Measurements from ENCODE around the gene PRDX5. TPM values are rescaled to one million over a fixed set of nuclear protein-coding genes. Genes with fewer than 3 reads are reported as not detected.

Gene PRDX5
- total RNA-seq, 1 experiment from 2014 or later, result 267 TPM

DNA sequence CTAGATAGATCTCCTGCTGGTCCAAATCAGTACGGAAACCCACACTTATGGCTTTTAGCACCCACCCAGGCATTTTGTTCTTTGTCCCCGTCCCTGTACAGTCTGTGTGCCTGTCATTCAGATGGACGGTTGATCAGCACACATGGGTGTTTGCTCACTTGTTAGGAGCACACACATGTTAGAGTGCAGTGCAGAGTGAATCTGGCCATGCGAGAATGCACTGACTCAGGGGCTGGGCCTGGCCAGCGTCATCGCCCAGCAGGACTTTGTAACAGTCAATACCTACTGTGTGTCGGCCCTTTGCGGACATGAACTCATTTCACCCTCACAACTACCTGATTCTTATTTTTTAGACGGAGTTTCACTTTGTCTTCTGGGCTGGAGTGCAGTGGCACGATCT is 44.4 kb downstream of the PRDX5 start:
- RAD21 ChIA-PET (ENCODE audit: low non-redundant PET in 1 of 2, low total read pairs in 2 of 2, uncharacterized antibody in 2 of 2, unreplicated experiment in 2 of 2), result no interaction called here
- no peak for ATAC-seq

More for the DNA sequence above, 44.4 kb downstream of the PRDX5 start:
- no peak overlapping the region for H3K4me2 ChIP-seq (ENCODE audit: low read length)
- CTCF ChIA-PET, result no interaction called here
- H2AFZ ChIP-seq (ENCODE audit: low read depth, low read length, poor library complexity, severe bottlenecking), result no peak overlapping the region
- peaks cover 18 to 34% of the 10 kb centered on the region in 2 experiments for H3K4me1 ChIP-seq (ENCODE audit: control insufficient read depth in 1 of 2, insufficient read depth in 2 of 2, low read length in 2 of 2)
- no TSS peak for BruUV-seq (replicated peaks)
- no peaks in the 10 kb centered on the region for H3K9me3 ChIP-seq (ENCODE audit: control insufficient read depth in 1 of 2, insufficient read depth in 1 of 2, low read depth in 1 of 2, low read length in 2 of 2)
- DNase-seq (ENCODE audit: low read depth, low spot score), result no peak
- intact Hi-C loops (cut with micrococcal nuclease), result no loop called here
- no peak overlapping the region for H3K27ac ChIP-seq (ENCODE audit: low read depth, low read length)
- H3K27me3 ChIP-seq (ENCODE audit: insufficient read depth, low read length), result no peaks in the 10 kb centered on the region
- POLR2A ChIA-PET, result interaction anchor here (1.0 kb wide), 1 partner anchor 10 kb away, joined by 4 read pairs; no protein-coding TSS in a partner anchor
- H3K36me3 ChIP-seq (ENCODE audit: control insufficient read depth in 1 of 2, insufficient read depth in 2 of 2, low read length in 2 of 2), result peaks cover 15 to 55% of the 10 kb centered on the region in 2 experiments
- peaks cover 35% of the 10 kb centered on the region; the same call in 1 of the 2 replicates for H3K79me2 ChIP-seq (ENCODE audit: insufficient read depth, low read length)
- no peak overlapping the region for H3K9ac ChIP-seq (ENCODE audit: low read length)
- no peaks in the 10 kb centered on the region for H3K9me2 ChIP-seq (ENCODE audit: insufficient read depth)
- TF ChIP-seq ZNF274 (IDR thresholded peaks at IDR 0.05; ENCODE audit: low read depth, low read length) (no peak), POLR2AphosphoS5 (IDR thresholded peaks at IDR 0.05; ENCODE audit: low read depth, low read length) (no peak), YY1 (IDR thresholded peaks at IDR 0.05; ENCODE audit: extremely low read depth, insufficient replicate concordance, low read depth, low read length) (no peak), CEBPB (IDR thresholded peaks at IDR 0.05; ENCODE audit: low read depth) (no peak), RAD21 (IDR thresholded peaks at IDR 0.05; ENCODE audit: low read depth) (no peak), EZH2 (IDR thresholded peaks at IDR 0.05) (no peak), ELF1 (IDR thresholded peaks at IDR 0.05; ENCODE audit: borderline replicate concordance, low read depth) (no peak), EGR1 (IDR thresholded peaks at IDR 0.05; ENCODE audit: low read depth) (no peak), EZH2phosphoT487 (IDR thresholded peaks at IDR 0.05; ENCODE audit: borderline replicate concordance) (no peak), JUND (IDR thresholded peaks at IDR 0.05) (no peak), CBX3 (IDR thresholded peaks at IDR 0.05; ENCODE audit: low read depth) (no peak), MAX (IDR thresholded peaks at IDR 0.05) (no peak)
- TF ChIP-seq, protein P1, sequence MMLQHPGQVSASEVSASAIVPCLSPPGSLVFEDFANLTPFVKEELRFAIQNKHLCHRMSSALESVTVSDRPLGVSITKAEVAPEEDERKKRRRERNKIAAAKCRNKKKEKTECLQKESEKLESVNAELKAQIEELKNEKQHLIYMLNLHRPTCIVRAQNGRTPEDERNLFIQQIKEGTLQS (IDR thresholded peaks at IDR 0.05), result no peak
- TF ChIP-seq, protein P2, sequence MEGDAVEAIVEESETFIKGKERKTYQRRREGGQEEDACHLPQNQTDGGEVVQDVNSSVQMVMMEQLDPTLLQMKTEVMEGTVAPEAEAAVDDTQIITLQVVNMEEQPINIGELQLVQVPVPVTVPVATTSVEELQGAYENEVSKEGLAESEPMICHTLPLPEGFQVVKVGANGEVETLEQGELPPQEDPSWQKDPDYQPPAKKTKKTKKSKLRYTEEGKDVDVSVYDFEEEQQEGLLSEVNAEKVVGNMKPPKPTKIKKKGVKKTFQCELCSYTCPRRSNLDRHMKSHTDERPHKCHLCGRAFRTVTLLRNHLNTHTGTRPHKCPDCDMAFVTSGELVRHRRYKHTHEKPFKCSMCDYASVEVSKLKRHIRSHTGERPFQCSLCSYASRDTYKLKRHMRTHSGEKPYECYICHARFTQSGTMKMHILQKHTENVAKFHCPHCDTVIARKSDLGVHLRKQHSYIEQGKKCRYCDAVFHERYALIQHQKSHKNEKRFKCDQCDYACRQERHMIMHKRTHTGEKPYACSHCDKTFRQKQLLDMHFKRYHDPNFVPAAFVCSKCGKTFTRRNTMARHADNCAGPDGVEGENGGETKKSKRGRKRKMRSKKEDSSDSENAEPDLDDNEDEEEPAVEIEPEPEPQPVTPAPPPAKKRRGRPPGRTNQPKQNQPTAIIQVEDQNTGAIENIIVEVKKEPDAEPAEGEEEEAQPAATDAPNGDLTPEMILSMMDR (IDR thresholded peaks at IDR 0.05 in 2 of 3, conservative IDR thresholded peaks at IDR 0.05 in 1 of 3; ENCODE audit: borderline replicate concordance in 1 of 3, insufficient read depth in 1 of 3, low read depth in 2 of 3, low read length in 2 of 3), result no peak
- TF ChIP-seq, protein P3, sequence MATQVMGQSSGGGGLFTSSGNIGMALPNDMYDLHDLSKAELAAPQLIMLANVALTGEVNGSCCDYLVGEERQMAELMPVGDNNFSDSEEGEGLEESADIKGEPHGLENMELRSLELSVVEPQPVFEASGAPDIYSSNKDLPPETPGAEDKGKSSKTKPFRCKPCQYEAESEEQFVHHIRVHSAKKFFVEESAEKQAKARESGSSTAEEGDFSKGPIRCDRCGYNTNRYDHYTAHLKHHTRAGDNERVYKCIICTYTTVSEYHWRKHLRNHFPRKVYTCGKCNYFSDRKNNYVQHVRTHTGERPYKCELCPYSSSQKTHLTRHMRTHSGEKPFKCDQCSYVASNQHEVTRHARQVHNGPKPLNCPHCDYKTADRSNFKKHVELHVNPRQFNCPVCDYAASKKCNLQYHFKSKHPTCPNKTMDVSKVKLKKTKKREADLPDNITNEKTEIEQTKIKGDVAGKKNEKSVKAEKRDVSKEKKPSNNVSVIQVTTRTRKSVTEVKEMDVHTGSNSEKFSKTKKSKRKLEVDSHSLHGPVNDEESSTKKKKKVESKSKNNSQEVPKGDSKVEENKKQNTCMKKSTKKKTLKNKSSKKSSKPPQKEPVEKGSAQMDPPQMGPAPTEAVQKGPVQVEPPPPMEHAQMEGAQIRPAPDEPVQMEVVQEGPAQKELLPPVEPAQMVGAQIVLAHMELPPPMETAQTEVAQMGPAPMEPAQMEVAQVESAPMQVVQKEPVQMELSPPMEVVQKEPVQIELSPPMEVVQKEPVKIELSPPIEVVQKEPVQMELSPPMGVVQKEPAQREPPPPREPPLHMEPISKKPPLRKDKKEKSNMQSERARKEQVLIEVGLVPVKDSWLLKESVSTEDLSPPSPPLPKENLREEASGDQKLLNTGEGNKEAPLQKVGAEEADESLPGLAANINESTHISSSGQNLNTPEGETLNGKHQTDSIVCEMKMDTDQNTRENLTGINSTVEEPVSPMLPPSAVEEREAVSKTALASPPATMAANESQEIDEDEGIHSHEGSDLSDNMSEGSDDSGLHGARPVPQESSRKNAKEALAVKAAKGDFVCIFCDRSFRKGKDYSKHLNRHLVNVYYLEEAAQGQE (IDR thresholded peaks at IDR 0.05; ENCODE audit: low read depth), result no peak
- H4K20me1 ChIP-seq (ENCODE audit: insufficient read depth), result no peaks in the 10 kb centered on the region
- no peak overlapping the region for H3K4me3 ChIP-seq (replicated peaks in 1 of 2; ENCODE audit: low read depth in 1 of 2, low read length in 2 of 2)

All from HCT116 (cell line).